Measurements from ENCODE around the gene TBX20.

TBX20 gene

DNA sequence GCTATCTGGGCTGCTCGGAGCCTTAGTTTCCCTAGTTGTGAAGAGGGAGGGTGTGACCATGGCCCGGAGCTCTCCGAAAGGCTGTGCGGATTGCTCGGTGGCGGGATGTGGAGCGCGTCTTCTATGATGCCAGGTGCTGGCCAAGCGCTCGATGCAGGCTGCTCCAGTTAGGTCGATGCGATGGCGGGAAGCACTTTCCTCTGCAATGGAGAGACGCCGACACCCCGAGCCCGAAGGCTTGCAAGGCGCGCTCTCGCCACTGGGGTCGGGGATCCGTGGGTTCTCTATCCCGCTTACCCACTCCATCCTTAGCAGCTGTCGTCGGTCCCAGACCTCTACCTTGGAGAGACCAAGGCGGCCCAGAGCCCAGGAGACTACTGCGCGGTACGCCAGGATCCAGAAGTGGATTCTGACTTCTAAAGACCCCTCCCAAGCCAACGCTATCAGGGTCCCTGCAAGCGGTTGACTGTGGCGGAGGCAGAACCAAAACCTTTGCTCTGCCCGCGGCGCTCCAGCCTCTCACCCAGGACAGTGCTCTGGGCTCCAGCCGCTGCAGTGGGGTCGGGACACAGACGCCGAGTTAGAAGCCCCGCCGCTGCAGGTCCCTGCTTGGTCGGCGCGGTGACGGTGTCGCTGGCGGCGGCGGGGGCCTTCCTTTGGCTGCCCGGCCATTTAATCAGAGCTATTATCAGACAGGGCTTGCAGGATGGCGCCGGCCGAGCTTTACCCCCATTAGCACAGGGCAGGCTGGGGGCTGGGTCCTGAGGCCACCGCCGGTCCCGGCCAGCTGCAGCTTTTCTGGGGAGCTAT is 7.8 kb upstream of the TBX20 start:
- TF ChIP-seq POLR2A (IDR thresholded peaks at IDR 0.05; ENCODE audit: extremely low read depth, insufficient read length) (no peak), MYC (IDR thresholded peaks at IDR 0.05; ENCODE audit: low read depth, low read length) (no peak)
- TF ChIP-seq, protein P1, sequence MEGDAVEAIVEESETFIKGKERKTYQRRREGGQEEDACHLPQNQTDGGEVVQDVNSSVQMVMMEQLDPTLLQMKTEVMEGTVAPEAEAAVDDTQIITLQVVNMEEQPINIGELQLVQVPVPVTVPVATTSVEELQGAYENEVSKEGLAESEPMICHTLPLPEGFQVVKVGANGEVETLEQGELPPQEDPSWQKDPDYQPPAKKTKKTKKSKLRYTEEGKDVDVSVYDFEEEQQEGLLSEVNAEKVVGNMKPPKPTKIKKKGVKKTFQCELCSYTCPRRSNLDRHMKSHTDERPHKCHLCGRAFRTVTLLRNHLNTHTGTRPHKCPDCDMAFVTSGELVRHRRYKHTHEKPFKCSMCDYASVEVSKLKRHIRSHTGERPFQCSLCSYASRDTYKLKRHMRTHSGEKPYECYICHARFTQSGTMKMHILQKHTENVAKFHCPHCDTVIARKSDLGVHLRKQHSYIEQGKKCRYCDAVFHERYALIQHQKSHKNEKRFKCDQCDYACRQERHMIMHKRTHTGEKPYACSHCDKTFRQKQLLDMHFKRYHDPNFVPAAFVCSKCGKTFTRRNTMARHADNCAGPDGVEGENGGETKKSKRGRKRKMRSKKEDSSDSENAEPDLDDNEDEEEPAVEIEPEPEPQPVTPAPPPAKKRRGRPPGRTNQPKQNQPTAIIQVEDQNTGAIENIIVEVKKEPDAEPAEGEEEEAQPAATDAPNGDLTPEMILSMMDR (IDR thresholded peaks at IDR 0.05; ENCODE audit: low read depth, low read length) = no peak
- TF ChIP-seq, protein P2, sequence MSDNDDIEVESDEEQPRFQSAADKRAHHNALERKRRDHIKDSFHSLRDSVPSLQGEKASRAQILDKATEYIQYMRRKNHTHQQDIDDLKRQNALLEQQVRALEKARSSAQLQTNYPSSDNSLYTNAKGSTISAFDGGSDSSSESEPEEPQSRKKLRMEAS (IDR thresholded peaks at IDR 0.05; ENCODE audit: low read depth, low read length) = no peak
- no peak overlapping the region for H3K4me3 ChIP-seq (ENCODE audit: low read depth, low read length)
- no peak for DNase-seq (ENCODE audit: low read depth)

- H3K4me3 ChIP-seq (ENCODE audit: low read depth, low read length) = no peak overlapping the region
- DNase-seq (ENCODE audit: low read depth) = no peak
- TF ChIP-seq POLR2A (IDR thresholded peaks at IDR 0.05; ENCODE audit: extremely low read depth, insufficient read length) = no peak
- TF ChIP-seq, protein P1 (IDR thresholded peaks at IDR 0.05; ENCODE audit: low read depth, low read length) = no peak
- TF ChIP-seq, protein P2 (IDR thresholded peaks at IDR 0.05; ENCODE audit: low read depth, low read length) = no peak
- TF ChIP-seq MYC (IDR thresholded peaks at IDR 0.05; ENCODE audit: low read depth, low read length) = no peak
Observed at GRCh38 chr7:35261041-35261440, 7.1 kb upstream of the TBX20 start.

GRCh38 chr7:35260246-35260645 is 6.3 kb upstream of the TBX20 start:
- DNase-seq (ENCODE audit: low read depth) = no peak
- TF ChIP-seq, protein P2 (IDR thresholded peaks at IDR 0.05; ENCODE audit: low read depth, low read length) = no peak
- no peak for TF ChIP-seq POLR2A (IDR thresholded peaks at IDR 0.05; ENCODE audit: extremely low read depth, insufficient read length)
- no peak for TF ChIP-seq MYC (IDR thresholded peaks at IDR 0.05; ENCODE audit: low read depth, low read length)
- TF ChIP-seq, protein P1 (IDR thresholded peaks at IDR 0.05; ENCODE audit: low read depth, low read length) = no peak
- H3K4me3 ChIP-seq (ENCODE audit: low read depth, low read length) = no peak overlapping the region

DNA sequence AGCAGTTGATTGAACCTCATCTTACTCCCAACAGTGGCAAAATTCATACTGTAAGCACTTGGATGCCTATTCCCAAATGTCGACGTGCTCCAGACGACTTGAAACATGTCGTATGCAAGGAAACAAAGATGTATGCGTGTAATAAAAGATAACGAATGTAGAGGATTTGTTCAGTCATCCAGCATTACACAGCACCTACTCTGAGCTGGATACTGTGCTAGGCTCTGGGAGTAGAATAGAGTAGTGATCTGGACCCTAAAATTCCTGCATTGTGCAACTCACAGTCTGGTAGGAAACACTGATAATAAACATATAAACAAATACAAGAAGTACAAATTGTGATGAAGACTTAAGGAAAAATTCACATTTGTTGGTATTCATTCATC is 5.6 kb upstream of the TBX20 start:
- no peak overlapping the region for H3K4me3 ChIP-seq (ENCODE audit: low read depth, low read length)
- DNase-seq (ENCODE audit: low read depth) = no peak
- TF ChIP-seq, protein P2 (IDR thresholded peaks at IDR 0.05; ENCODE audit: low read depth, low read length) = no peak
- TF ChIP-seq POLR2A (IDR thresholded peaks at IDR 0.05; ENCODE audit: extremely low read depth, insufficient read length) = no peak
- TF ChIP-seq, protein P1 (IDR thresholded peaks at IDR 0.05; ENCODE audit: low read depth, low read length) = no peak
- no peak for TF ChIP-seq MYC (IDR thresholded peaks at IDR 0.05; ENCODE audit: low read depth, low read length)

GRCh38 chr7:35258868-35259522 is 5.1 kb upstream of the TBX20 start:
- no peak overlapping the region for H3K4me3 ChIP-seq (ENCODE audit: low read depth, low read length)
- DNase-seq (ENCODE audit: low read depth) = no peak
- TF ChIP-seq MYC (IDR thresholded peaks at IDR 0.05; ENCODE audit: low read depth, low read length) (no peak), POLR2A (IDR thresholded peaks at IDR 0.05; ENCODE audit: extremely low read depth, insufficient read length) (no peak)
- TF ChIP-seq, protein P2 (IDR thresholded peaks at IDR 0.05; ENCODE audit: low read depth, low read length) = no peak
- TF ChIP-seq, protein P1 (IDR thresholded peaks at IDR 0.05; ENCODE audit: low read depth, low read length) = no peak

Data from NB4 (cell line).